T follicular helper cell (primary cell): ENCODE results near the gene DMWD.
A peak's percentile ranks its signal among the peaks of the same experiment; 100 is the strongest.

Experiments
- DNase-seq: peaks from one replicate; pipeline ENCODE4 v3.0.0-alpha.2; 2020; ENCODE audit warnings: low read depth

DMWD gene

DNA sequence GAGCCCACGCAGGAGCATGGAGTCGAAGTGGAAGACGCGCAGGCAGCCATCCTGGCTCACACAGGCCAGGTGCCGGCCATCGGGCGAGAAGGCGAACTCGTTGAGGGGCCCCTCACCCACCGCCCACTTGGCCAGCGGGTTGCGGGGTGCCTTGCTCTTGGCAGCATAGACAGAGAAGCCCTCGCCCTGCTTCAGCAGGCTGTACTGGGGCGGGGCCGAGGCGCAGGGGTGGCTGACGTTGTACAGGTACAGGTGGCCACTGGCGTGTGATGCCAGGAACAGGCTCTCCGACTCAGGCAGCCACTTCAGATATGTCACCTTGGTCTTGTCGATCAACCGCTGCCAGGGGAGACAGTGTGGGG lies 6.1 kb downstream of the DMWD start:
- DNase-seq: no peak

DNA sequence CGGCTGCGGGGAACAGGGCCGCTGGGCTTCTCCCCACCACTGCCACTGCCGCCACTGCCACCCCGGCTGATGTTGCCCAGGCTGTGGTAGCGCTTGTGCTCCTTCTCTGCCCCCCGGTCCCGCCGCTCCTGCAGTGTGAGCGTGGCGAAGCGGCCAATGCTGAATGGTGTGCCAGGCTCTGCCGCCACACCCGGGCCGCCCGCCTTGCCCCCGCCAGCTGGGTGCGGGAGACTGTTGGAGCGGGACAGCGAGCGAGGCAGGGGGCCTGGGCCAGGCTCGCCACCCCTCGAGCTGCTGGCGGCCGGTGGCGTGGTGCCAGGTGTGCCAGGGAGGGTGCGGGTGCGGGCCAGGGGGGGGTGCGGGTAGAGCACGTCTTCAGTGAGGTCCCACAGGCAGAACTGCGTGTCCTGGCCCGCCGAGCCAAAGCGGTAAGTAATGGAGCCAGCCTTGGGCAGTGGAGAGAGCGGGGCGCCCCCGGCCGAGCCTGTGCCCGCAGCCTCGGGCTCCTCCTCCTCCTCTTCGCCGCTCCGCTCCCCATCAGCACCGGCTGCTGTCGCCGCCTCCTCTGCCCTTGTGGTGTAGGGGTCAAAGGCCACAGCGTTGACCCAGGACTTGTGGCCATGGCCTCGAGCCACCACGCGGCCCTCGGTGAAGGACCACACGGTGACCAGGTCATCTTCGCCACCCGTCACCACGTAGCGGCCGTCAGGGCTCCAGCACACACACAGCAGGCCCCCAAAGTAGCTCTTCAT lies 6.7 kb downstream of the DMWD start:
- no peak for DNase-seq

DNA sequence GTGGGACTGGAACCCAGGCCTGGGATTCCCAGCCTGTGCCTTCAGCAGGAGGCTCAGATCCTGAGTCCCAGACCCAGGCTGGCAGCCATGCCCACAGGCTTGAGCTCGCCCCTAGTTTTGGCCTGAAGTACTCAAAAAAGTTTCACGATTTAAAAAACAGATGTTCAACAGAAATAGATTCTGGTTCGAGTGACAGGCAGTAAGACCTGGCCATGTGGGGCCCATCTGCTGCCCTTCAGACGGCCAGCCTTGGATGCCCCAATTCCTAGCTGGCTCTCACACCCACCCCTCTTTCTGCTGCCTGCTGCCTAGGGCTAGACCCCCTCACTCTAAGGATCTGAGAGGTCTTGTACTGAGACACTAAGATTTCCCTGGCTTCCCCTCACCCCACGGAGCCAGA lies 7.5 kb downstream of the DMWD start:
- no peak for DNase-seq

DNA sequence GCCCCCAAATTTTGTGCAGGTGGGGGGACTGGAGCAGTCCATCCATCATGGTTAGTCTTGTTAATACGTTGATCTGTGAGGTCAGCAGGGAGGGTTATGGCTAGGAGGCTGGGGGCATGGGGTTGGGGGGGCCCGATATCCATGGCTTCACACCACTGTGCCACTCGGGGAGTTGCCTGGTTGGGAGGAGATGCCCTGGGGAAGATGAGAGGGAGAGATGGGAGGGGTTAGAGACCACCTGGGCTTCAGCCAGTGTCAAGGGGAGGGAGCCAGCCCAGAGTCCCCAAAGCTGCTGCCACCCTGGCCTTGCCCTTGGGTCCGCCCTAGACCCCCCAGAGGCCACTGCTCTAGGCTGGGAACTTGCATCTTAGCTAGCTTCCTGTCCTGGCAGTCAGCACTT lies 8.5 kb downstream of the DMWD start:
- DNase-seq: no peak

DNA sequence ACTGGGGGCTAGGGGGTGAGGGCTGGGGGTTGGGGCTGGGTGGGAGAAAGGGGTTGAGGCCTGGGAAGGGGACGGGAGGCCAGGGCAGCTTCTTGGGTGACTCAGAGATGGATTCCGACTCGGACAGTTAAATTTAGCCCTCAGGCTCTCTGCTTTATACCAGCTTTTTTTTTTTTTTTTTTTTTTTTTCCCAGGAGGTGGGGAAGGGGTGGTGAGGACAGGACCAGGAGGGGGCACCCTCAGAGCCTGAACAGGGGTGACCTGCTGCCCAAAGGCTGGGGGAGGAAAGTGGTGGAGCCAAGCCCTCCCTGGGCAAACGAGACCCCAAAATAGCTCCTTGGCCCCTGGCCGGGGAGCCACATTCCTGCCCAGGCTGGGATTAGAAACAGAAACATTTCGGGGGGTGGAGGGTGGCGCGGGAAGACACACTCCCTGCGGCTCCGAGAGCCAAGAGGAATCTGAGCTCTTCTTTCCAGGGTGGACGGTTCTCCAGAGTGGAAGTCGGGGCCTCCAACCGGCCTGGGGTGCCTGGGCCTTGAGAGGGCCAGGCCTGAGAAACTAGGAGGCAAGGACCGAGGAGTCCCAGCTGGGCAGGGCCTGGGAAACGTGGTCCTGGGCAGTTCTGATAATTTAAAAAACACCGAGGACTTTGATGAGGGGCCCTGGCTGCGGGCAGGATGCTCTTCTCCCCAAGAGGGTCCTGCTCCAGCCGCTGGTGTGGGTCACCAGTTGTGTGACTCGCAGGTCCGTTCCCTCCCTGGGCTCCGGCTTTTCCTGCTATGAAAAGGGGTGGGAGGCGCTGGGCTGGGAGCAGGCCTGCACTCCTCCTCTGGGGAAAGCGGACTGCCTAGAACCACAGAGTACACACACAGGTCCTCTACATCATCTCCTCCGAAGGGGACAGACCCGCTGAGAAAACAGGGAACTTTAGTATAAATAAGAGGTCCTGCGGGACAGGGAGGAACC lies 9.5 kb downstream of the DMWD start:
- no peak for DNase-seq

DNA sequence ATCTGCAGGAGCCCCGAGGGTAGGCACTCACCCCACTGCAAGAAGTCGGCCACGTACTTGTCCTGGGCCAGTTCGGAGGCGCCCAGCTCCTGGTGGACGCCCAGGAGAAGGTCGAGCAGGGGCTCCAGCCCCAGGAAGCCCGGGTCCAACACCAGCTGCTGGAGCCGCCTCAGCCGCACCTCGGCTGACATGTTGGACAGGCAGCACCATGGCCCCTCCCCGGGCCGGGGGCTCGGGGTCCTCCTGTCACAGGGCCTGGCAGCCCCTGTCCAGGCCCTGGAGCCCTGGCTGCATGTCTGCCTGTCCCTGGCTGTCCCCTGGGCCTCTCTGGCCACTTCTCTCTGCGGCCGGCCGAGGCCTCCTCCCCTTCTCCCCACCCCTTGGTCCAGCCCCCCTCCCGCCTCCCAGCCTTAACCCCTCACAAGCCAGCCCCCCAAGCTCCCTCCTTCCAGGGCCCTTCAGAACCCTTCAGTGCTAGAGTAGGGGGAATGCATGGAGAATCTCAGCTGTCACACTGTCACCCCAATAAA lies 10.4 kb downstream of the DMWD start, which contains the start of gene DMPK:
TSS of gene DMPK (minus strand) at position 329 of the 530 bp plus-strand sequence. CDS start at position 191, 138 bp downstream.
- no peak for DNase-seq

DNA sequence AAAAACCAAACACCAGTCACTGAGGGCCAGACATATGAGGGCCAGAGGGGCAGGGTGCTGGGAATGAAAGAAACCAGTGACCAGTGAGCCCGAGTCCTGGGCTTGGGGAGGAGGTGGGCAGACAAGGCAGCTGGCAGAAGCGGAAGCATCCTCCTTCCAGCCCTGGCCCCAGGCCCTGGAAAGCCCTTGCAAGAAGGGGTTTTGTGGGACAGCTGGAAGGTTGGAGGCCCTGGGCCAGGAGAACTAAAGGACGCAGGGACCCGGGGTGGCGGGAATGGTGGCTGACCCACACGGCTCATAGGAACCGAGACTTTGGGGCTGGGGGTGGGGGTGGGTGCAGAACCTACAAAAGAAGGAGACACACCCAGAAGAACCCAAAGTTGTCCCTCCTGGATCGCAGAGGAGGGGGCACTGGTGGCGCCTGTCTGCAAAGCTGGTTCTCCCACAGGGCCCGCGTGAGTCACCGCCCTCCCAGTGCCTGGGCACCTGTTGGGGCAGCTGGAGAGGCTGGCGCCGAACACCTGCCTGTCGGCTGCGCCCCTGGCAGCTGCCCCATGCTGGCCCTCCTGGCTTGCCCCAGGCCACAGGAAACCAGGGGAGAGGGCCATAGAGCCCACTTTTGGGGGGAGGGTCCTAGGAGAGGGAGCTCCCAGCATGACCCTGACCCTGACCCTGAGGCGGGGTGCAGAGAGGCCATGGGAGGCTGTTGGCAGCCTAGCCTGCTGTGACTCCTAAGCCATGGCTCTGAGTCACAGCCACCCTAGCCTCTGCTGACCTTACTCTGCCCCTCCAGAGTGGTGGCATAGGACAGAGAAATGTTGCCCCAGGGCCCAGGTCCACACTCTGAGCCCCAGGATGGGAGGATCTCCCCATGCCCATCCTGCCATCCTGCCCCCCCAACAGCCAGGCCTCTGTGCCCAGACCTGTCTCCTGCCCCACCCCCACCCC lies 11.2 kb downstream of the DMWD start:
- no peak for DNase-seq

DNA sequence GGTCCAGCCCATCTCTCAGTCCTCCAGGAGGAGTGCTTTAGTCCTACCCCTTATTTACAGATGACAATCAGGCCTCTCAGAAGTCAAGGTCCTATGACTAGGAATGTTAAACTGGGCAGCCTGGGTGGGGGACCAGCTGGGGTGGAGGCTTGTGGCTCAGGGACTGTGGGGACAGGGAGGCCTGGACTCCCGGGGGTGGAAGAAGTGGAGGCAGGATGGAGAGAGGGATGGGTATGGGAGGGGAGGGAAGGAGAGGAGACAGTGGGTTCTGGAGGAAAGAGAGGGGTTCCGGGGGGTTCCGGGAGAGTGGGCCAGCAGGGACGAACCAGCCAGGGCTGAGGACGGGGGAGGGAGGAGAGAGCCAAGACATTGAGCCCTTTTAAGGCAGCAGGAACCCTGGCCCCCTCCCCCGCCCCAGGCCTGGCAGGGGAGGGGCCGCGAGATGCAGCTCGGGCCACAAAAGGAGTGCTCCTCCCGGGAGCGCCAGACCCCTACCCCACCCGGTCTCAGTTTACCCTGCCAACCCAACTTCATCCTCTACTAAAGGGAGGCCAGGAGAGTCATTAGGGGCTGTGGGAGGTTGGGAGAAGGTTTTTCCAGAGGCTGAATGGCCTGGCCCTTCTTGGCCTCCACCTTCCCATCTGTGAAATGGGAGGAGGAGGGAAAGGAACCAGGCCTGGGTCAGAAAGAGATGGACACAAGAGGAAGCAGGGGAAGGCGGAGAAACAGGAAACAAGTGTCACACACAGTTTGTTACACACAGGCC lies 12.0 kb downstream of the DMWD start:
- no peak for DNase-seq

DNA sequence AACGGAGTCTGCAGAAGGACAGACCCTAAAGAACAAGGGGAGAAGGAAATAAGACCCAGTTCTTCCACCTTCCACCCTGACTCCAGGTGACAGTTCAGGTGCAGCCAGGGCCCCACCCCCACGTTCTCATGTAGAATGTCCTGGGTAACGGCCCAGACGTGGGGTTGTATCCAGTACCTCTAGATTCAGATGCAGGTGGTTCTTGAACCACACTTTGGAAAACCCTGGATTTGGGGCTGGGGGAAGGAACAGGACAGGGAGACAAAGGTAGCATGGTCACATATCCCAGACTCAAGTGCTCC lies 12.5 kb downstream of the DMWD start:
- no peak for DNase-seq

DNA sequence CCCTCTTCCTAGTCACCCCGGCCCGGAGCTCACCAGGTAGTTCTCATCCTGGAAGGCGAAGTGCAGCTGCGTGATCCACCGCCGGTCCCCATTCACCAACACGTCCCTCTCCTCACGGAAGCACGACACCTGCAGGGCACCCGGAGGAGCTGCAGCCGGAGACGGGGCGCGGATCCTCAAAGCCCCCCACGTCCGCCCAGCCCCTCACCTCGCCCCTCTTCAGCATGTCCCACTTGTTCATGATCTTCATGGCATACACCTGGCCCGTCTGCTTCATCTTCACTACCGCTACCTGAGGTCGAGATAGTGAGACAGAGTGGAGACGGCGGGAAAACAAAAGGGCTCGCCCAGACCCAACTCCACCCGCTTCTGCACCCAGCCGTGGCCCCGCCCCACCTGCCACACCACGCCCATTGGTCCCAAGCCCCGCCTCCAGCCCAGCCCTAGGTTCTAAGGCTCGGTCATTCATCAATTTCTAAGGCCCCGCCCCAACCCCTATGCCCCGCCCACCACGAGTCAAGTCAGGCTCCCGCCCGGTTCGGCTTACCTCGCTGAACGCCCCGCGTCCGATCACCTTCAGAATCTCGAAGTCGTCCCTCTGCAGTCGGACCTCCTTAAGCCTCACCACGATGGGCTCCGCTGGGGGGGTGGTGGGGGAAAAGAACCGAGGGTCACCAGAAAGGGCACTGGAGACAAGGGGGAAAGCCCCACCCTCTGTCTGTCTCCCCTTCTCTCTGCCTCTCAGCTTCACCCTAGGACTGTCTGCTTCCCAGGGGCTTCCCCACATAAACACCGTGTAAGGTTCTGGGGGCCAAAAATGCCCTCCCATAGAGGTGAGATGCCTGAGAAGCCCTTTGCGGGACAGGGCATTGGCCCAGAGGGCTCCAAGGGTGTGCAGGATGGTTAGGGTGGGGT lies 13.2 kb downstream of the DMWD start:
- DNase-seq: peak; percentile 73

DNA sequence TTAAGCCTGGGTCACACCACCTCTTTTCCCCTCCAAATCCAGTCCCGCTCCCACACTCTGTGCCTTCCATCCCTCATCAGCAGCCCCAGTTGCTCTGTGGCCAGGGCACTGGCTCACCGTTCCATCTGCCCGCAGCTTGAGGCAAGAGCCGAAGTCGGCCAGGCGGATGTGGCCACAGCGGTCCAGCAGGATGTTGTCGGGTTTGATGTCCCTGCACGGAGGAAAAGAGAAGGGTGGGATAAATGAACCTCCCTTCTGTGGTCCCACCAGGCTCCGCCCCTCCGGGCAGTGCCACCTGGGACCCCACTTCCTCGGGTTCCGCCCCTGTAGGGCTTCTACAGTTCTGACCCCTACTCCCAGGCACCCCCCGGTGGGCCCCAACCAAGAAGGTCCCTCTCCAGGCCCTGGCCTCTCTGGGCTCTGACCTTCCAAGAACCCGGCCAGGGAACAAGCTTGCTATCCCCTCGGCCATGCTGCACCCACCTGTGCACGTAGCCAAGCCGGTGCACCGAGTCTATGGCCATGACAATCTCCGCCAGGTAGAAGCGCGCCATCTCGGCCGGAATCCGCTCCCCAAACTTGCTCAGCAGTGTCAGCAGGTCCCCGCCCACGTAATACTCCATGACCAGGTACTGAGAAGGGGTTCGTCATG lies 14.5 kb downstream of the DMWD start:
- DNase-seq: no peak

DNA sequence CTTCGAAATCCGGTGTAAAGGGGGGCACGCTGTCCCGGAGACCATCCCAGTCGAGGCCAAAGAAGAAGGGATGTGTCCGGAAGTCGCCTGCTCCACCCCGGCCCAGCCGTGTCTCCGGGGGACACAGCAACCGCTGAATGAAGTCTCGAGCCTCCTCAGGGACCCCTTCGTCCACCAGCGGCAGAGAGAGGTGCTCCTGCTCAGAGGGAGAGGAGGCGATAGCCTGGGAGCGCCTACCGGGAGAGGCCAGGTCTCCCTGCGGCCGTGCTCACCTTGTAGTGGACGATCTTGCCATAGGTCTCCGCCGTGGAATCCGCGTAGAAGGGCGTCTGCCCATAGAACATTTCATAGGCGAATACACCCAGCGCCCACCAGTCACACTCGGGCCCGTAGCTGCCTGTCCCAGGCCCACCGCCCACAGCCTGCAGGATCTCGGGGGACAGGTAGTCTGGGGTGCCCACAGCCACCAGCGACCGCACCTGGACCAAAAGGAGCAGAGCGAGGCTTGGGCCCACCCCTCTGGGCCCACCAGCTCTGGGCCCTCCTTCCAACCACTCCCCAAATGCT lies 15.2 kb downstream of the DMWD start:
- no peak for DNase-seq

DNA sequence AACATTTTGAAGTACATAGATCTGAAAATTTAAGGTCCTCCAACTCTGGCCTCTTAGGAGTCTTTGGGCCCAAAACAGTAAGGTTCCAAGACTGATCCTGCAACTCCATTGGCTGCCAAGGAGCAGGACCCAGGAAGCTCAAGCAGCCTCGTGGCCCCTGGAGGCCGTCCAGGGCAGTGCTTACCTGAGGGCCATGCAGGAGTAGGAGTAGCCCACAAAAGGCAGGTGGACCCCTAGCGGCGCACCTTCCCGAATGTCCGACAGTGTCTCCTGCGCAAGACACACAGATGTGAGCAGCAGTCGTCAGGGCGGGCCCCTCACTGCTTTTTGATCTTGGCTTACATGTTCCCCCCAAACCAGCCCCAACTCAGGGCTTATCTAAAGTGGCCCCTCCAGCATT lies 17.9 kb downstream of the DMWD start:
- DNase-seq: no peak

DNA sequence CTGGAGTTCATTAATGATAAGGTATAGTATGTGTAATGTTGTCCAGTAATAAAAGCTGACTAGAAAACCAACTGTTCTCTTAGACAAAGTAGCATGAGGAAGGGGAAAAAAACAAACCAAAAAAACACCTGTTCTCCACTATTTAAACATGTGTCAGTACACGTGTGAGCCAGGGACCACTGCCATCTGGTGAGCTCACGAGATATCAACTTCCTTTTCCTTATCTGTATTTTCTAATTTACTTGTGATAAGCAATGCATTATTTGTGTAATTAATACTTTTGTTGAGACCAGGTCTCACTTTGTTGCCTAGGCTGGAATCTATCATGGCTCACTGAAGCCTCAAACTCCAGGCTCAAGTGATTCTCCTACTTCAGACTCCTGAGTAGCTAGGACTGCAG lies 19.3 kb downstream of the DMWD start:
- DNase-seq: no peak

DNA sequence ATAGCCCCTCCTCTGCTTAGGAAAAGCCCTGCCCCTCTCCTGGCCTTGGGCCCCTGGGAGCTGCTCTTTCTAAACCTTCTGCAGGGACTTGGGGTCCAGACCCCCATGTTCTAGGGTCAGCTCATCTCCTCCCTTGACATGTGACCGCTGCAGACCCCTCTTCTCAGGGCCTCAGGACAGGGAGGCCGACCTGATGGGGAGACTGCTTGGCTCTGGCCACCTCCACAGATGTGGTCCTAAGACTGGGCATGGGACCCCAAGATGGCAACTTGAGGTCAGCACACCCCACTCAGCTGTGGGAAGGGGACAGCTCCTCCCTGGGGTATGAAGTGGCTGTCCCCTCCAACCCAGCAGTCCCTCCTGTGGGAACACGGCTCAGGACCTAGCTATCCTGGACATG lies 19.7 kb downstream of the DMWD start:
- DNase-seq: no peak

DNA sequence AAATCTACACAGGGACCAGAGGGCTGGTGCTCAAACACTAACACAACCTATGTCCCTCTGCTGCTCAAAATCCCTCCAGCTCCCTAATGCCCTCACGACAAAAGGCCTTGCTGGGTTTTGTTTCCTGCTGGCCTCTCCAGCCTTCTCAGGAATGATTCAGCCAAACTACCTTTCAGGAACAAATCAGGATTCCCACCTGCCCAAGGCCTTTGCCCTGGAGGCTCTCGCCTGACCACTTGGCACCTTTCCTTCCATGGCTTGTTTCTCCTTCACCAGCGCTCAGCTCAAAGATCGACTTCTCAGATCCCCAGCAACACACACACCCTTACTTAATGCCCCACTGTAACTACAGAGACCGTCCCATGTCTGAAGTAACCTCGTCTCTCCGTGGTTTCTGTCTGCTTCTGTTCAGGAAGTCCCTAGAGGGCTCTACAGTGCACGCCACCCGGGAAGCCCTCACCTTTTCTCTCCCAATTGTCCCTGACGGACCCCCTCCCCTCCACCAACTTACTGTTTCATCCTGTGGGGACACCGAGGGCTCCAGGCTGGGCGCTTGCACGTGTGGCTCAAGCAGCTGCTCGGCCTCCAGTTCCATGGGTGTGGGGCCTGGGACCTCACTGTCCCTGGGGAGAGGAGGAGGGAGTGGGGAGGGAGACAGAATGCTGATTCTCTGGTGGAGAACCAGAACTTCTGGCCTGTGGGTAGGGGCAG lies 20.4 kb downstream of the DMWD start:
- no peak for DNase-seq

DNA sequence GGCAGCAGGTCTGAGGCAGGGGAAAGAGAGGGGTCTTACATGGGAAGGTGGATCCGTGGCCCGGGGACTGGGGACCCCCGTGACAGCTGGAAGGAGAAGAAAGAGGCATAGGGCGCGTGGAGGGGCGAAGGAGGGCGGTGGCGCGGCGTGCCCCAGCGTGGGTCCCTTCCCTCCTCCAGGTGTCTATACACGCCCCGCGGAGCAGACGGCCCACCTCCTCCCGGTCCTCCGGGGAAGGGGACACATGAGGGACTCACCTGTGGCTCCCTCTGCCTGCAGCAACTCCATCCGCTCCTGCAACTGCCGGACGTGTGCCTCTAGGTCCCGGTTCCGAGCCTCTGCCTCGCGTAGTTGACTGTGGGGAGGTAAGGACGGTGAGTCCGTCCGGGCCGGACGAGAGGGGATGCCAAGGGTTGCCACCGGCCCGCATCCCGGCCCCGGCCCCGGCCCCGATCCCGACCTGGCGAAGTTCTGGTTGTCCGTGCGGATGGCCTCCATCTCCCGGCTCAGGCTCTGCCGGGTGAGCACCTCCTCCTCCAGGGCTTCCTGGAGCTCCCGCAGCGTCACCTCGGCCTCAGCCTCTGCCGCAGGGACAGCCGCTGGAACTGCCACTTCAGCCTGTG lies 21.2 kb downstream of the DMWD start:
- no peak for DNase-seq
